ENCODE results near the gene SLC12A7. TPM values are rescaled to one million over a fixed set of nuclear protein-coding genes. Genes with fewer than 3 reads are reported as not detected.
"Not testable (repeated sequence)": the region's sequence is repeated elsewhere in the genome, so short reads cannot be mapped to it uniquely, and the experiment has no call there.

The SLC12A7 gene
- total RNA-seq, 1 donor from 2014 or later: 11.5 TPM

- H3K27ac Mint-ChIP-seq (ENCODE audit: unreplicated experiment): no peak overlapping the region
- H3K36me3 Mint-ChIP-seq (ENCODE audit: unreplicated experiment): no peaks in the 10 kb centered on the region
- H3K4me3 Mint-ChIP-seq (ENCODE audit: unreplicated experiment): no peak overlapping the region
- TF ChIP-seq CTCF (IDR thresholded peaks at IDR 0.05): no peak
- no peaks in the 10 kb centered on the region for H3K4me1 Mint-ChIP-seq (ENCODE audit: unreplicated experiment)
- H3K9me3 Mint-ChIP-seq (ENCODE audit: unreplicated experiment): no peaks in the 10 kb centered on the region
- H3K27me3 Mint-ChIP-seq (ENCODE audit: unreplicated experiment): no peaks in the 10 kb centered on the region
- DNase-seq (ENCODE audit: extremely low spot score, unreplicated experiment): no peak
These were observed 25.7 kb downstream of the SLC12A7 start for GRCh38 chr5:1086137-1086536.

- no peaks in the 10 kb centered on the region for H3K27me3 Mint-ChIP-seq (ENCODE audit: unreplicated experiment)
- no peak overlapping the region for H3K4me3 Mint-ChIP-seq (ENCODE audit: unreplicated experiment)
- no peaks in the 10 kb centered on the region for H3K36me3 Mint-ChIP-seq (ENCODE audit: unreplicated experiment)
- no peaks in the 10 kb centered on the region for H3K9me3 Mint-ChIP-seq (ENCODE audit: unreplicated experiment)
- no peak for DNase-seq (ENCODE audit: extremely low spot score, unreplicated experiment)
- no peak overlapping the region for H3K27ac Mint-ChIP-seq (ENCODE audit: unreplicated experiment)
- TF ChIP-seq CTCF (IDR thresholded peaks at IDR 0.05): no peak
- no peaks in the 10 kb centered on the region for H3K4me1 Mint-ChIP-seq (ENCODE audit: unreplicated experiment)
These were observed 26.5 kb downstream of the SLC12A7 start for GRCh38 chr5:1085391-1085790.

GRCh38 chr5:1083823-1084605 is 27.8 kb downstream of the SLC12A7 start:
- H3K9me3 Mint-ChIP-seq (ENCODE audit: unreplicated experiment): no peaks in the 10 kb centered on the region

GRCh38 chr5:1083026-1083425 is 28.8 kb downstream of the SLC12A7 start:
- H3K27ac Mint-ChIP-seq (ENCODE audit: unreplicated experiment); H3K27me3 Mint-ChIP-seq (ENCODE audit: unreplicated experiment); DNase-seq (ENCODE audit: extremely low spot score, unreplicated experiment); H3K4me1 Mint-ChIP-seq (ENCODE audit: unreplicated experiment); H3K36me3 Mint-ChIP-seq (ENCODE audit: unreplicated experiment); H3K9me3 Mint-ChIP-seq (ENCODE audit: unreplicated experiment); H3K4me3 Mint-ChIP-seq (ENCODE audit: unreplicated experiment): not testable (repeated sequence)

More at GRCh38 chr5:1083823-1084605, 27.8 kb downstream of the SLC12A7 start:
- TF ChIP-seq CTCF (IDR thresholded peaks at IDR 0.05): no peak
- no peak overlapping the region for H3K27ac Mint-ChIP-seq (ENCODE audit: unreplicated experiment)
- H3K36me3 Mint-ChIP-seq (ENCODE audit: unreplicated experiment): no peaks in the 10 kb centered on the region
- no peaks in the 10 kb centered on the region for H3K27me3 Mint-ChIP-seq (ENCODE audit: unreplicated experiment)
- no peaks in the 10 kb centered on the region for H3K4me1 Mint-ChIP-seq (ENCODE audit: unreplicated experiment)
- DNase-seq (ENCODE audit: extremely low spot score, unreplicated experiment): no peak
- no peak overlapping the region for H3K4me3 Mint-ChIP-seq (ENCODE audit: unreplicated experiment)

GRCh38 chr5:1081519-1081918 is 30.3 kb downstream of the SLC12A7 start:
- TF ChIP-seq CTCF (IDR thresholded peaks at IDR 0.05): no peak
- Mint-ChIP-seq H3K9me3 (ENCODE audit: unreplicated experiment) (no peaks in the 10 kb centered on the region), H3K36me3 (ENCODE audit: unreplicated experiment) (no peaks in the 10 kb centered on the region), H3K27me3 (ENCODE audit: unreplicated experiment) (no peaks in the 10 kb centered on the region), H3K4me1 (ENCODE audit: unreplicated experiment) (no peaks in the 10 kb centered on the region), H3K27ac (ENCODE audit: unreplicated experiment) (no peak overlapping the region), H3K4me3 (ENCODE audit: unreplicated experiment) (no peak overlapping the region)
- DNase-seq (ENCODE audit: extremely low spot score, unreplicated experiment): no peak

Measured in osteocyte (in vitro differentiated cells).